ENCODE measurements around the gene POLR2L.

Gene POLR2L

GRCh38 chr11:829176-829846, 13.0 kb downstream of the POLR2L start:
- no peak overlapping the region for H3K4me3 ChIP-seq (ENCODE audit: severe bottlenecking)
- ATAC-seq (ENCODE audit: low read depth) (no peak), DNase-seq (ENCODE audit: low spot score) (no peak)
- no peak for TF ChIP-seq CTCF (IDR thresholded peaks at IDR 0.05; ENCODE audit: poor library complexity, severe bottlenecking)
- no peaks in the 10 kb centered on the region for H3K36me3 ChIP-seq (ENCODE audit: low read depth)
- no peak overlapping the region for H3K27ac ChIP-seq (ENCODE audit: poor library complexity, severe bottlenecking)
- no peaks in the 10 kb centered on the region for H3K9me3 ChIP-seq (ENCODE audit: severe bottlenecking)
- H3K27me3 ChIP-seq (ENCODE audit: insufficient read depth, poor library complexity, severe bottlenecking), result peaks cover 18% of the 10 kb centered on the region
- peaks cover 5% of the 10 kb centered on the region for H3K4me1 ChIP-seq (ENCODE audit: insufficient read depth, poor library complexity, severe bottlenecking)

GRCh38 chr11:828506-829175, 13.7 kb downstream of the POLR2L start:
- DNase-seq (ENCODE audit: low spot score) (no peak), ATAC-seq (ENCODE audit: low read depth) (no peak)
- Histone ChIP-seq H3K27me3 (ENCODE audit: insufficient read depth, poor library complexity, severe bottlenecking) (peaks cover 18% of the 10 kb centered on the region), H3K9me3 (ENCODE audit: severe bottlenecking) (no peaks in the 10 kb centered on the region), H3K36me3 (ENCODE audit: low read depth) (no peaks in the 10 kb centered on the region), H3K27ac (ENCODE audit: poor library complexity, severe bottlenecking) (no peak overlapping the region), H3K4me3 (ENCODE audit: severe bottlenecking) (no peak overlapping the region), H3K4me1 (ENCODE audit: insufficient read depth, poor library complexity, severe bottlenecking) (peaks cover 3% of the 10 kb centered on the region)
- TF ChIP-seq CTCF (IDR thresholded peaks at IDR 0.05; ENCODE audit: poor library complexity, severe bottlenecking), result no peak

- Histone ChIP-seq H3K4me1 (ENCODE audit: insufficient read depth, poor library complexity, severe bottlenecking) (peaks cover 3% of the 10 kb centered on the region), H3K9me3 (ENCODE audit: severe bottlenecking) (no peaks in the 10 kb centered on the region), H3K36me3 (ENCODE audit: low read depth) (no peaks in the 10 kb centered on the region), H3K4me3 (ENCODE audit: severe bottlenecking) (peak within 1 kb of the TSS; percentile 24), H3K27me3 (ENCODE audit: insufficient read depth, poor library complexity, severe bottlenecking) (peaks cover 18% of the 10 kb centered on the region), H3K27ac (ENCODE audit: poor library complexity, severe bottlenecking) (no peak within 1 kb of the TSS)
- DNase-seq (ENCODE audit: low spot score) (no peak), ATAC-seq (ENCODE audit: low read depth) (no peak)
- TF ChIP-seq CTCF (IDR thresholded peaks at IDR 0.05; ENCODE audit: poor library complexity, severe bottlenecking), result no peak
Measured at GRCh38 chr11:827897-828192, 14.5 kb downstream of the POLR2L start, which contains the start of gene CRACR2B. TSS of gene CRACR2B (plus strand) at chr11:827919. CDS start at chr11:828608, 689 bp downstream.

- H3K4me3 ChIP-seq (ENCODE audit: severe bottlenecking), result peak overlapping the region; percentile 24
- no peak for TF ChIP-seq CTCF (IDR thresholded peaks at IDR 0.05; ENCODE audit: poor library complexity, severe bottlenecking)
- DNase-seq (ENCODE audit: low spot score), result no peak
- peaks cover 18% of the 10 kb centered on the region for H3K27me3 ChIP-seq (ENCODE audit: insufficient read depth, poor library complexity, severe bottlenecking)
- no peak overlapping the region for H3K27ac ChIP-seq (ENCODE audit: poor library complexity, severe bottlenecking)
- H3K4me1 ChIP-seq (ENCODE audit: insufficient read depth, poor library complexity, severe bottlenecking), result peaks cover 3% of the 10 kb centered on the region
- no peak for ATAC-seq (ENCODE audit: low read depth)
- no peaks in the 10 kb centered on the region for H3K36me3 ChIP-seq (ENCODE audit: low read depth)
- no peaks in the 10 kb centered on the region for H3K9me3 ChIP-seq (ENCODE audit: severe bottlenecking)
Measured at GRCh38 chr11:827146-827896, 15.0 kb downstream of the POLR2L start.
